HG03196 (cell line): ENCODE measurements around the gene KANSL1.
"Not testable (repeated sequence)": the region's sequence is repeated elsewhere in the genome, so short reads cannot be mapped to it uniquely, and the experiment has no call there.

Experiments
- ATAC-seq: cut with Tn5 transposase; IDR thresholded peaks from one replicate; pipeline ENCODE4 v1.9.1; 2021; ENCODE audit not compliant: unreplicated experiment

Gene KANSL1, protein sequence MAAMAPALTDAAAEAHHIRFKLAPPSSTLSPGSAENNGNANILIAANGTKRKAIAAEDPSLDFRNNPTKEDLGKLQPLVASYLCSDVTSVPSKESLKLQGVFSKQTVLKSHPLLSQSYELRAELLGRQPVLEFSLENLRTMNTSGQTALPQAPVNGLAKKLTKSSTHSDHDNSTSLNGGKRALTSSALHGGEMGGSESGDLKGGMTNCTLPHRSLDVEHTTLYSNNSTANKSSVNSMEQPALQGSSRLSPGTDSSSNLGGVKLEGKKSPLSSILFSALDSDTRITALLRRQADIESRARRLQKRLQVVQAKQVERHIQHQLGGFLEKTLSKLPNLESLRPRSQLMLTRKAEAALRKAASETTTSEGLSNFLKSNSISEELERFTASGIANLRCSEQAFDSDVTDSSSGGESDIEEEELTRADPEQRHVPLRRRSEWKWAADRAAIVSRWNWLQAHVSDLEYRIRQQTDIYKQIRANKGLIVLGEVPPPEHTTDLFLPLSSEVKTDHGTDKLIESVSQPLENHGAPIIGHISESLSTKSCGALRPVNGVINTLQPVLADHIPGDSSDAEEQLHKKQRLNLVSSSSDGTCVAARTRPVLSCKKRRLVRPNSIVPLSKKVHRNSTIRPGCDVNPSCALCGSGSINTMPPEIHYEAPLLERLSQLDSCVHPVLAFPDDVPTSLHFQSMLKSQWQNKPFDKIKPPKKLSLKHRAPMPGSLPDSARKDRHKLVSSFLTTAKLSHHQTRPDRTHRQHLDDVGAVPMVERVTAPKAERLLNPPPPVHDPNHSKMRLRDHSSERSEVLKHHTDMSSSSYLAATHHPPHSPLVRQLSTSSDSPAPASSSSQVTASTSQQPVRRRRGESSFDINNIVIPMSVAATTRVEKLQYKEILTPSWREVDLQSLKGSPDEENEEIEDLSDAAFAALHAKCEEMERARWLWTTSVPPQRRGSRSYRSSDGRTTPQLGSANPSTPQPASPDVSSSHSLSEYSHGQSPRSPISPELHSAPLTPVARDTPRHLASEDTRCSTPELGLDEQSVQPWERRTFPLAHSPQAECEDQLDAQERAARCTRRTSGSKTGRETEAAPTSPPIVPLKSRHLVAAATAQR (N-terminal part only)

DNA sequence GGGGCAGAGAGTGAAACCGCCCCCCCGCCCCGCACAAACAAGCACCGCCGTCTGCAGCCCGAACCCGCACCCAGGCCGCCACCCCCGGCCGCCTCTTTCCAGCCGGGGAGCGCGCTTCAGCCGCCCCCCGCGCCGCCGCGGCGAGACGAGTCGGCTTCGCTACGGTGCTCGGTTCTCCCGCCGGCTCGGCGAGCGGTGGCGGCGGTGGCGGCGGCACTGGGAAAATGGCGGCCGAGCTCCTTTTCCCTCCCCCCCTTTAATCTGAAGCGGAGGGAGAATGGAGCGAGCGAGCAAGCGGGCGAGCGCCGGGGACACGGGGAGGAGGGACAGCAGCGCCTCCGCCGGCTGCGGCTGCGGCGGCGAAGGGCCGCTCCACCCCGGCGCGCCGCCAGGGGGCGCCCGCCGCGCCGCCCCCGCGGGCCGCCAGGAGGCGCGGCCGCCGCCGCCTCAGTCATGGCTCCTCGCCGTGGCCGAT lies at the start of gene KANSL1:
Gene KANSL1 (minus strand): TSS at position 279 of the 475 bp plus-strand sequence. CDS start 21,286 bp downstream, outside the sequence.
- ATAC-seq: peak; percentile 65

DNA sequence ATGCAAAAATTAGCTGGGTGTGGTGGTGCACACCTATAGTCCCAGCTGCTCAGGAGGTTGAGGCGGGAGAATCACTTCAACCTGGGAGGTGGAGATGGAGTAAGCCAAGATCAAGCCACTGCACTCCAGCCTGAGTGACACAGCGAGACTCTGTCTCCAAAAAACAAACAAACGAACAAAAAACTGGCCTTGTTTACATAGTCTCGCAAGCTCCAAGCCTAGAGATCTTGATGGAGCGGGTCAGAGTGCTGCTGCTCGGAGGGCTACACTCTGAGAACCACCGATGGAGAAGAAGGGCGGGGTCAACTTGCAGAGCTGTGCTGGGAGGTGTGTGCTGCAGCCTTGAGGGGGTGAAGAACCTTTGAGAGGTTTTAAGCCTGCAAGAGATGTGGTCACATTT lies 38.1 kb upstream of the KANSL1 start:
- not testable (repeated sequence) for ATAC-seq

DNA sequence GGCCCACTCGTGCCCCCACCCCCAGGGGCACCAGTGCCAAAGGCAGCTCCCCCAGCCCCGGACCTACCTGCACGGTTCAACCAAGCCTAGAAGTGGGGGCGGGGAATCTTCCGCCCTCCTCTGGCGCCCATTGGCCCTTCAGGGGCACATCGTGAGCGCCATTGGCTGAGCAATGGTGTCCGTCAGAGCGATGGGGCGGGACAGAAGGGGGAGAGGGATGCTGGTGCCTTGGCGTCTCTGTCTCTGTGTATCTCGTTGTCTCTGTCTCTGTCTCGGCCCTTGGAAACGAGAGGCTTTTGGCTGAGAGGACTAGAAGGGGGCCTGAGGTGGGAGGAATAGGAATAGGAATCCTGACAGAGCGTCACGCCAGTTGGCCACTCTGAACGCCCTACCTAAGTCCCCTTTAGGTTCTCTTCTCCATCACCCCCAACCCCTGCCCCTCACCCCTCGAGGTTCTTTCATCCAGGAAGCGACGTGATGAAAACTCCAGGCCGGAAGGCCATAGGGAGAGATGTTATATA lies 32.1 kb upstream of the KANSL1 start:
- ATAC-seq: peak; percentile 95

DNA sequence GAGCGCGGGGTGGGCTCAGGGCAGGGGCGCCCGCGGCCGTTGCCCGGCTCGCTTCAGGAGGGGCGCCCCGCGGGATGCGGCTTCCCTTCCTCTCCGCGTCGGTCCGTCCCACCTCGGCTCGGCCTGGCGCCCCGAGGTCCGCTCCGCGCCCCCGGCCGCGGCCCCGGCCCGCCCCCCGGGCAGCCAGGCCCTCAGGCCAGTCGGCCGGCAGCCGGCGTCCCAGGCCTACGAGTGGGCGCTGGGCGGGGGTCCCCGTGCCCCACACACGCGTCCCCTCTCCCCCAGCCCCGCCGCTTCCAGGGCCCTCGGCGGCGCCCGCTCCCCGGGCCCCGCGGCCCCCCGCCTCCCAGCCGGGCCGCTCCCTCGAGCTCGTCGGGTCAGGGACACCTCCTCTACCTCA lies 31.6 kb upstream of the KANSL1 start:
- ATAC-seq: peak; percentile 43

DNA sequence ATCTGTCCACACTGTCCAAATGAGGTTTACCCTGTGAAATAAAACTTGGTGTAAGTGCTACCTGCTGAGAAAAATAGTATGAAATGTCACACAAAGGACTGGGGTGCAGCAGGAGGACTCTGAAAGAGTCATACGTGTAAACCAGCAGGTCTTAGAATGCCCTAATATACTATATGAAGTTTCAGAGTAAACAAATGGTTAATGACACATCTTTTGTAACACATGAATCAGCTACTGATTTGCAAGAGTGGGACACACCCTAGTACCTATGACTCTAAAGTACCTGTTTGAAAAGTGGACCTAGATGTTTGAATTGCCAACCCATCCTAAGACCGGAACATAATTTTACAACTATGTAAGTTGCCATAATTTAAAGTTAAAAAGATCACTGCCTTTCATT lies 29.8 kb upstream of the KANSL1 start:
- ATAC-seq: not testable (repeated sequence)

DNA sequence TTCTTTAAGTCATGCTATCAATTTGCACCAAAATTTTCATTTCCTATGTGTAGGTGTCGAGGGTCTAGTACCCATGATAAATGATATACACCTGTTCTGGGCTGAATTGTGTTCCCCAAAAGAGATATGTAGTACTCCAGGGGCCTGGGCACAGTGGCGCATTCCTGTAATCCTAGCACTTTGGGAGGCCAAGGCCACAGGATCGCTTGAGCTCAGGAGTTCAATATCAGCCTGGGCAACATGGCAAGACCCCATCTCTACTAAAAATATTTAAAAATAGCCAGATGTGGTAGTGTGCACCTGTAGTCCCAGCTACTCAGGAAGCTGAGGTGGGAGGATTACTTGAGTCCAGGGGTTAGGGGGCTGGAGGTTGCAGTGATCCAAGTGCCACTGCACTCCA lies 23.5 kb upstream of the KANSL1 start:
- no peak for ATAC-seq

DNA sequence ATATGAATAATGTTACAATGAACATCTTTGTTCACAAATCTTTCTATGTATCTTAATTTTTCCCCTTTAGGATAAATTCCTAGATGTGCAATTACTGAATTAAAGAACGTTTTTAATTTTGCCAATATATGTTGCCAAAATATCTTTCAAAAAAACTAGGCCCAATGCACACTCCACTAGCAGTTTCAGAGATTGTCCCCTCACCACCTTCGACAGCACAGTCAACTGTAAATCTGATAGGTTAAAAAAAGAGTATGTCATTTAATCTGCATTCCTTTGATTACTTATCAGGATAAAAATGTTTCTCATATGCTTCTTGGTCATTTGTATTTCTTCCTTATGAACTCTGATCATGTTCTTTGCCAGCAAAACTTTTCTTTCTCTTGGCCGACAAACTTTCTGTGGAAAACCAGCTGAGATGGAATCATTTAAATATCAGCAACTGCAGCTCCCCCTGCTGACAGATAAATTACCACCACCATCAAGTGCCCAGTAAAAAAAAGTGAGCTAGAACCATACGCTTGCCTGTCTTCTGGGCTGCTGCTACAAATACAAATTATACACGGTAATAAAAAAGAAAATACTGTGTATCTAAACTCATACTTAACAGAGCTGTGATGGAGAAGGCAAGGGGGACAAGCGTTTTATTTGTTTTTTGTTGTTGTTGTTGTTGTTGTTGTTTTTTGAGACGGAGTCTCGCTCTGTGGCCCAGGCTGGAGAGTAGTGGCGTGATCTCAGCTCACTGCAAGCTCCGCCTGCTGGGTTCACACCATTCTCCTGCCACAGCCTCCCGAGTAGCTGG lies 19.6 kb upstream of the KANSL1 start:
- no peak for ATAC-seq

DNA sequence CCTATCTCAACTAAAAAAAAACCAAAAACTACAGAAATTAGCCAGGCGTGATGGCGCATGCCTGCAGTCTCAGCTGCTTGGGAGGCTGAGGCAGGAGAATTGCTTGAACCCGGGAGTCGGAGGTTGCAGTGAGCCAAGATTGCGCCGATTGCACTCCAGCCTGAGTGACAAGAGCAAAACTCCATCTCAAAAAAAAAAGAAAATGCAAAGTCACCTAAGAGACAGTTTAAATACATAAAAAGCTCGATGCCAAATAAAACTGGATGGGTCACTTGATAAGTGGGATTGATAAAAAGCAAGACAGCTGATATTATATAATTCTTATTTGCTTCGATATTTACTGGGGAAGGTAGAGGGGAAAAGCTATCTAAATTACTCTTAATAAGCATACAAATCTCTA lies 15.8 kb upstream of the KANSL1 start:
- ATAC-seq: no peak

DNA sequence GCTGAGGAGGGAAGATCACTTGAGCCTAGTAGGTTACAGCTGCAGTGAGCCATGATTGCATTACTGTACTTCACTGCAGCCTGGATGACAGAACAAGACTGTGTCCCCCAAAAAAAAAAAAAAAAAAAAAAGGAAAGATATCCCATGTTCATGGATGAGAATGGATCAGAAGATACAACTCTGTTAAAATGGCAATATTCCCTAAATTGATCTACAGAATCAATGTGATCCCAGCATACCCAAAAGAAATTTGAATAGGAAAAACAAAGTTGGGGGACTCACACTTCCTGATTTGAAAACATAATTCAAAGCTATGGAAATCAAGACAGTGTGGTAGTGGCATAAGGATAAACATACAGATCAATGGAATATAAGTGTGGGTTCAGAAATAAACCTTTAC lies 12.7 kb upstream of the KANSL1 start:
- ATAC-seq: no peak

DNA sequence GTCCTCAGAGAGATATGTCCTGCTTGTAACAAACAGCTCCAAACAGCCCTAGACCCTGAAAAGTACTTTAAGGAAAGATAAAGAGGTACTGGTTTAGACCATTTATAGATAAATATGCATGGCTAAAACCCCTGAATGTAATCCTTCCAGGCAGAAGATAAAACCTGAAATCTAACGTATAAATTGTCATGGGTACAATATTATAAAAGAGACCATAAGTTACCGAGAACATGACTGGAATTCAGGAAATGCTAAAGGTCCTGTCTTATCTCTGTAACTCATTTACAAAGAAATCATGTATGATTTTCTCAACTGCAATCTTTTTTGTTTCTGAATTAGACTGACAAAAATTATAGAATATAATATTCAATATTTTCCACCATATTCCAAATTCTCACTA lies 9.2 kb upstream of the KANSL1 start:
- no peak for ATAC-seq

DNA sequence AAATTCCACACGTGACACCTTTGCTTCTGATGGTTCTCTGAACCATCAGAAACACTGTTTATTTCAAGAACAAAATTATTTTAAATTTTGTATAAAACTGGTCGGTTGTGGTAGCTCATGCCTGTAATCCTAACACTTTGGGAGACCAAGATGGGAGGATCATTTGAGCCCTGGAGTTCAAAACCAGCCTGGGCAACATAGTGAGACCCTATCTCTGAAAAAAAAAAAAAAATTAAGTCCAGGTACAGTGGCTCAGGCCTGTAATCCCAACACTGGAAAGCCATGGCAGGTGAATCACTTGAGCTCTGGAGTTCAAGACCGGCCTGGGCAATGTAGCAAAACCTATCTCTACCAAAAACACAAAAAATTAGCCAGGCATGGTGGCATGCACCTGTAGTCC lies 8.3 kb upstream of the KANSL1 start:
- no peak for ATAC-seq

DNA sequence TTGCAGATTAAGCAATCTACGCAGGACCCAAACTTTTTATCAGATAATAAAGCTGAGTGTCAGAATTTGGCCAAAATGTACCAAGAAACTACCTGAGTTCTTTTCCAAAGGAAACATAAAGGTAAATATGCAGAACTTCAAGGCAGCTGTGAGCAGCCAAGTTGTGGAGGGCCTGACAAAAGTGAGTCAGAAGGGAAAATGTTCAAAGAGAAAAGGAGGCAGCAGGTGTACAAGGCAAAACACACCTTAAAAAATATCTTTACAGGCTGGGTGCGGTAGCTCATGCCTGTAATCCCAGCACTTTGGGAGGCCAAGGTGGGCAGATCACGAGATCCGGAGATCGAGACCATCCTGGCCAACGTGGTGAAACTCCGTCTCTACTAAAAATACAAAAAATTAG lies 7.0 kb upstream of the KANSL1 start:
- no peak for ATAC-seq

DNA sequence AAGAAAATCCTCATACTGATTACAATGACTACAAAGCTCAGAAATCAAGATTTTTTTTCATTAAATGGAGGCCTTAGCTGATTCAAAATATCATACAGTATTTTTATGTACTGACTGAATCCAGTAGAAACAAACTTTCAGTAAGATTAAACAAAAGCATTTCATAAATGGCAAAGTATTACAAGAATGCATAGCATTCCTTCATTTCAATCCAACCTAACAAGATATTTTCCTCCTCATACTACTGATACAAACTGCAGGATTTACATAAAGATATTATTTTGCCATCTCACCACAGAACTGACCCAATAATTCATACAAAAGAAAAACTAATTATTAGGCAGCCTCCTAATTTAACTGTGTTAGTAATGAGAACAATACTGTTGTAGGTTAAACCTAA lies 6.2 kb upstream of the KANSL1 start:
- ATAC-seq: no peak

DNA sequence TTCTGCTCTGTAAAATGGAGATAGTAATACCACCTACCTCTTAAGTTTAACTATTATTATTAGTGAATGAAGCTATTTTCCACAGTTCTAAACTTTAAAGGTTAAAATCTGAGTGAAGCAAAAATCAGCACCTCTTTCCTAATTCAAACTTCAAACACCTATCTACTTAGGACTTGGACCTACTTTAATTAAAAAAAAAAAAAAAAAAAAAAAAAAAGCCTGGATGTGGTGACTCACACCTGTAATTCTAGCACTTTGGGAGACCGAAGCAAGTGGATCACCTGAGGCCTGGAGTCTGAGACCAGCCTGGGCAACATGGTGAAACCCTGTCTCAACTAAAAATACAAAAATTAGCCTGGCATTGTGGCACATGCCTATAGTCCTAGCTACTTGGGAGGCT lies 5.0 kb upstream of the KANSL1 start:
- no peak for ATAC-seq

DNA sequence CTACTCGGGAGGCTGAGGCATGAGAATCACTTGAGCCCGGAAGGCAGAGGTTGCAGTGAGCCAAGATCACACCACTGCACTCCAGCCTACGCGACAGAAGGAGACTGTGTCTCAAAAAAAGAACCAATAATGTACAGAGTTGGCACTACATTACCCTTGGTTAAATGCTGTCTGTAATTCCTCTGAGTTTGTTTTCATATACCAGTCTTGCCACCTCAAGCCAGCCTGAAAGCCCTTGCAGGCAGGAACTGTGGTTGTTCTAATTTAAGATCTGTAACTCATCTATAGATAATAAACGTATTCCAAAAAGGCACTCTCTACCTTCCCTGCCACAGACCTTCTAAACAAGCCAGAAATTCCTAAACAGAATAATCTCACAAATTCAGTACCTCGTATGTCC lies 4.3 kb upstream of the KANSL1 start:
- no peak for ATAC-seq

DNA sequence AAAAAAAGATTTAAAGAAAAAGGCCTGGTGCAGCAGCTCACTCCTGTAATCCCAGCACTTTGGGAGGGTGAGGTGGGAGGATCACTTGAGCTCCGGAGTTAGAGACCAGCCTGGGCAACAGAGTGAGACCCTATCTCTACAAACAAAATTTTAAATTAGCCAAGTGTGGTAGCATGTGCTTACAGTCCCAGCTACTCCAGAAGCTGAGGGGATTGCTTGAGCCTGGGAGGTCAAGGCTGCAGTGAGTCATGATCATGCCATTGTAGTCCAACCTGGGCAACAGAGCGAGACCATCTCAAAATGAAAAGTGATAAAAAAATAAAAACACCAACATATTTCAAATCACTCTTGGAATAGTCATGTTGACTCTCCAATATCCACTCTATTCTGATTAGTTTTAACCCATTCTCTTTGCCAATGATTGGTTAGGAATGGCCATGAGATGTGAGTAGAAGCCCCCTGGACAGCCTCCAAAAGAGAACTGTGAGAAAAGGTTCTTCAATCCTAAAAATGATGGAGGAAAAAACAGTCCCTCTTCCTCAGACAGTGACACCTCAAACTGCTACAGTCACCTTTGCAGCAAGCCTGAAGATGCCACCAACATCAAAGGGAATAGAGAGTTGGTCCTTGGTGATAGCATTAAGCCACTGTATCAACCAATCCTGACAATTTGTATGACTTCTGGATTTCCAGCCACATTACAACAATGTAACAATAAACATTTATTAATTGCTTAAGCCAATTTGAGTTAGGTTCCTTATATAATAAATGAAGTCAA lies 2.9 kb upstream of the KANSL1 start:
- no peak for ATAC-seq

DNA sequence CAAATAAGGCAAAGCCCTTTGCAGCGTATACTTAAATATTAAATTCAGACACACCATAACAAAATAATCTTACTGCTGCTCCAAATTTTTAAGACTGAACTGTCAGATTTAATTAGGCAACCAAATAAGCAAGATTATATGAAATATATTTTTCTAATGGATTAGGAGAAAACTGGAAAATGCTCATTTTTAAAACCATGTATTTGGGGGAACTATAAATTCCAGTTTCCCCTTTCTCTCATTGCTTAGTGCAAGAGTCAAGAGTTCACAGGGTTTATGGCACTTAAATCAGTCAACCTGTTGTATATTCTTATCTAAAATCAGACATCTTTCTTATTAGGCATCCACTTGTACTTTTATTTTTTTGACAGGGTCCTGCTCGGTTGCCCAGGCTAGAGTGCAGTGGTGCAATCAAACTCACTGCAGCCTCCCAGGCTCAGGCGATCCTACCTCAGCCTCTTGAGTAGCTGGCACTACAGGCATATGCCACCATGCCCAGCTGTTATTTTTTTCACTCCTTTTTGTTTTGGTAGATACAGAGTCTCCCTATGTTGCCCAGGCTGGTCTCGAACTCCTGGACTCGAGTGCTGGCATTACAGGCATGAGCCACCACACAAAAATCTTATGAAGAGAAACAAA lies 2.1 kb upstream of the KANSL1 start:
- ATAC-seq: no peak

DNA sequence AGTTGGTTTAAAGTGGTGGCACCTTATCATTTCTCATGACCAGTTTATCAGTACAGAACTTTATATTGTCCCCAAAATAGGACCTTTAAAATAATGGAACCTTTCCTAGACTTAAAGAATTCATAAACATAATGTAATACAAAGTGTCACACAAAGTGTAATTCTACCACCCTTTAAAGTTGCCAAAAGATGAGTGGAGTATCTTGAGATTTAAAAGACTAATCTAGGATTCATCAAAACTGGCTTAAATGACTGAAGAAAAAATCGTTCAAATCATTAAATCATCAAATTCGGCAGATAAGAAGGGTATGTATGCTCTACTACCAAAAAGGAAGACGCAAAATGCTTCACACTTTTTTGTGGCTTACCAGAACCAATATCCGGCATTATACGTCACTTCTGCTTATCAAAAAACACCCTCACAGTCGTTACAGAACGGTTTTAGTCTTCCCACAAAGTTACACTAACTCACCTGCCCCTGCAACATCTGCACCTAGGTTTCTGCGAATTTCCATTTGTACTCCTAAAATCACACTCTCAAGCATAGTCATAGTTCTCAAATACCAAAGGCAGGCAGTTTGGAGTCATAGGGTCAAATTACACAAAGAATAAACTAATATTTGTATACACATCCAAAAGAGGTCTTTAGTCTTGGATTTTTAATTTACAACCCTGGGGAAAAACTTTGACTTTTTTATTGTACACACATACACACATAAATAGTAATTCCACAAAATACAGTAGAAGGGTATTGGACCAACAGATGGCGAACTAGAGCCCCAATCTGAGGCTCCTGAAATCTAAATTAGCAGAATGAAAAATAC lies 1.4 kb upstream of the KANSL1 start:
- no peak for ATAC-seq
